Panc1 (cell line): ENCODE data around the gene ITFG2. TPM values are rescaled to one million over a fixed set of nuclear protein-coding genes. Genes with fewer than 3 reads are reported as not detected.

Experiments used
- ATAC-seq: fragments of 200-7000 bp; cut with Tn5 transposase; 2 replicates; pipeline ENCODE4 v1.9.1; 2020; ENCODE audit warnings: mild to moderate bottlenecking, moderate library complexity
- BruUV-seq: library from RNA; stranded (reverse); fragments of 400-500 nt; replicated peaks from 2 replicates; lab custom pipeline; 2021; lab: Mats Ljungman, UMichigan
- CTCF ChIA-PET: fragments of 300-600 bp; sonication (Branson Sonifier 250); formaldehyde crosslinking; loops from one replicate; lab custom pipeline; 2022; ENCODE audit warnings: antibody characterized with exemption; lab: Charles Lee
- POLR2A ChIA-PET: fragments of 300-600 bp; sonication (Branson Sonifier 250); formaldehyde crosslinking; loops from one replicate; lab custom pipeline; 2022; ENCODE audit warnings: antibody characterized with exemption; lab: Charles Lee
- DNase-seq: peaks from one replicate; pipeline ENCODE4 v3.0.0-alpha.2; 2010; ENCODE audit warnings: low read depth, low spot score
- H3K27ac ChIP-seq: 2 replicates; pipeline ENCODE4 v1.5.1; 2011; ENCODE audit warnings: mild to moderate bottlenecking, low read length, inconsistent platforms
- H3K27me3 ChIP-seq: fragments of 200-500 bp; sonication (Bioruptor generic); 2 replicates; pipeline ENCODE4 v1.6.0; 2014; ENCODE audit warnings: low read length, inconsistent platforms; ENCODE audit not compliant: control insufficient read depth, insufficient read depth
- H3K36me3 ChIP-seq: fragments of 200-500 bp; sonication (Bioruptor generic); 2 replicates; pipeline ENCODE4 v1.5.1; 2014; ENCODE audit warnings: inconsistent platforms, mild to moderate bottlenecking, low read length, moderate library complexity; ENCODE audit not compliant: control insufficient read depth, insufficient read depth
- H3K4me1 ChIP-seq: 2 replicates; pipeline ENCODE4 v1.5.1; 2011; ENCODE audit warnings: inconsistent platforms, mild to moderate bottlenecking, low read length, moderate library complexity; ENCODE audit not compliant: control insufficient read depth, insufficient read depth
- H3K4me3 ChIP-seq, 2 experiments: 2 replicates each; pipeline ENCODE4 v1.5.1; 2011 to 2012; ENCODE audit warnings: low read depth in 2 of 2, low read length in 2 of 2, mild to moderate bottlenecking in 2 of 2, inconsistent platforms in 1 of 2, moderate library complexity in 1 of 2
- H3K9me3 ChIP-seq: fragments of 200-500 bp; sonication (Bioruptor generic); 2 replicates; pipeline ENCODE4 v1.5.1; 2014; ENCODE audit warnings: low read depth, mild to moderate bottlenecking, inconsistent platforms, low read length, moderate library complexity; ENCODE audit not compliant: control insufficient read depth, insufficient read depth
- CTCF ChIP-seq: fragments of 450-650 bp; IDR thresholded peaks from 2 replicates; pipeline ENCODE4 v1.5.1; 2017; ENCODE audit warnings: mild to moderate bottlenecking
- POLR2AphosphoS5 ChIP-seq: IDR thresholded peaks from 2 replicates; pipeline ENCODE4 v1.6.1; 2012; ENCODE audit warnings: mild to moderate bottlenecking, low read depth, low read length, moderate library complexity
- REST ChIP-seq, 2 experiments: IDR thresholded peaks; 2 replicates each; pipeline ENCODE4 v1.6.1; 2011 to 2012; ENCODE audit warnings: low read depth in 2 of 2, control low read depth in 1 of 2, low read length in 1 of 2, mild to moderate bottlenecking in 1 of 2, moderate library complexity in 1 of 2; ENCODE audit not compliant: insufficient read depth in 1 of 2
- SIN3A ChIP-seq: IDR thresholded peaks from 2 replicates; pipeline ENCODE4 v1.6.1; 2012; ENCODE audit warnings: low read depth, mild to moderate bottlenecking, low read length, moderate library complexity, borderline replicate concordance; ENCODE audit not compliant: insufficient read depth
- TCF7L2 ChIP-seq: IDR thresholded peaks from 2 replicates; pipeline ENCODE4 v1.6.1; 2011; ENCODE audit warnings: mild to moderate bottlenecking, low read depth, low read length, inconsistent platforms
- in situ Hi-C: cut with HindIII; loops from 2 replicates; pipeline ENCODE4 v1.10.0; 2016; ENCODE audit warnings: low sequenced_read_pairs, low pct_unique_long_range_greater_than_20kb
- intact Hi-C: fragments of 100-400 bp; cut with micrococcal nuclease; formaldehyde crosslinking; loops from one replicate; pipeline ENCODE4 v1.10.0; 2022; ENCODE audit not compliant: unreplicated experiment
- total RNA-seq: library from RNA; stranded (reverse); gene quantifications from one replicate; pipeline ENCODE4 v1.2.1, GENCODE V29; 2021; ENCODE audit not compliant: unreplicated experiment

The ITFG2 gene
- total RNA-seq, 1 experiment from 2014 or later = 17.4 TPM

GRCh38 chr12:2797721-2798418 lies 14.6 kb upstream of the ITFG2 start:
- no peak for TF ChIP-seq REST (IDR thresholded peaks at IDR 0.05; ENCODE audit: insufficient read depth in 1 of 2, low read depth in 2 of 2, low read length in 1 of 2)
- no peak for TF ChIP-seq TCF7L2
- TF ChIP-seq SIN3A = no peak
- no peak; the same call in 1 of the 2 replicates for TF ChIP-seq CTCF
- no peak for TF ChIP-seq POLR2AphosphoS5
- no TSS peak for BruUV-seq
- ATAC-seq = no peak
- peaks cover 13% of the 10 kb centered on the region for H3K4me1 ChIP-seq
- intact Hi-C loops (no loop called here), in situ Hi-C loops (no loop called here)
- no peak overlapping the region for H3K27ac ChIP-seq
- H3K9me3 ChIP-seq = no peaks in the 10 kb centered on the region
- H3K36me3 ChIP-seq = peaks cover 24% of the 10 kb centered on the region
- no peak for DNase-seq
- ChIA-PET CTCF (no interaction called here), POLR2A (no interaction called here)
- no peaks in the 10 kb centered on the region for H3K27me3 ChIP-seq
- no peak overlapping the region for H3K4me3 ChIP-seq

- CTCF ChIA-PET = no interaction called here
These were observed 12.4 kb upstream of the ITFG2 start for GRCh38 chr12:2800046-2800570.

More at GRCh38 chr12:2800046-2800570, 12.4 kb upstream of the ITFG2 start:
- DNase-seq = no peak
- Histone ChIP-seq H3K4me1 (peaks cover 11% of the 10 kb centered on the region), H3K27me3 (no peaks in the 10 kb centered on the region), H3K27ac (no peak overlapping the region), H3K9me3 (no peaks in the 10 kb centered on the region), H3K4me3 (no peak overlapping the region), H3K36me3 (peaks cover 25% of the 10 kb centered on the region)
- no TSS peak for BruUV-seq
- no peak for ATAC-seq
- intact Hi-C loops = no loop called here
- TF ChIP-seq TCF7L2 (no peak), REST (IDR thresholded peaks at IDR 0.05; ENCODE audit: insufficient read depth in 1 of 2, low read depth in 2 of 2, low read length in 1 of 2) (no peak), CTCF (no peak), POLR2AphosphoS5 (no peak), SIN3A (no peak)
- POLR2A ChIA-PET = no interaction called here
- in situ Hi-C loops = no loop called here
